Mucosa of stomach (tissue), 1 donor: ENCODE data around the gene LTBP1.

ENCODE experiments used
- H3K27me3 ChIP-seq: one replicate; pipeline ENCODE4 v1.7.0; 2013; ENCODE audit warnings: mild to moderate bottlenecking, low read length; ENCODE audit not compliant: control insufficient read depth, insufficient read depth
- H3K36me3 ChIP-seq: one replicate; pipeline ENCODE4 v1.7.0; 2013; ENCODE audit warnings: low read length; ENCODE audit not compliant: control insufficient read depth, insufficient read depth
- H3K4me1 ChIP-seq: one replicate; pipeline ENCODE4 v1.7.0; 2013; ENCODE audit warnings: mild to moderate bottlenecking, low read length; ENCODE audit not compliant: control insufficient read depth, insufficient read depth
- H3K4me3 ChIP-seq: one replicate; pipeline ENCODE4 v1.7.0; 2013; ENCODE audit warnings: low read length
- H3K9ac ChIP-seq: one replicate; pipeline ENCODE4 v1.7.0; 2013; ENCODE audit warnings: mild to moderate bottlenecking, low read length, moderate library complexity
- H3K9me3 ChIP-seq: one replicate; pipeline ENCODE4 v1.7.0; 2013; ENCODE audit warnings: mild to moderate bottlenecking, low read length, moderate library complexity; ENCODE audit not compliant: control insufficient read depth
- donor health status: Pancreatic carcinoma.

The LTBP1 gene

GRCh38 chr2:33121925-33122324 lies 175.2 kb downstream of the LTBP1 start:
- H3K4me1 ChIP-seq = no peaks in the 10 kb centered on the region
- no peaks in the 10 kb centered on the region for H3K27me3 ChIP-seq
- H3K4me3 ChIP-seq = no peak overlapping the region
- H3K9ac ChIP-seq = no peak overlapping the region
- no peaks in the 10 kb centered on the region for H3K36me3 ChIP-seq
- H3K9me3 ChIP-seq = no peaks in the 10 kb centered on the region

DNA sequence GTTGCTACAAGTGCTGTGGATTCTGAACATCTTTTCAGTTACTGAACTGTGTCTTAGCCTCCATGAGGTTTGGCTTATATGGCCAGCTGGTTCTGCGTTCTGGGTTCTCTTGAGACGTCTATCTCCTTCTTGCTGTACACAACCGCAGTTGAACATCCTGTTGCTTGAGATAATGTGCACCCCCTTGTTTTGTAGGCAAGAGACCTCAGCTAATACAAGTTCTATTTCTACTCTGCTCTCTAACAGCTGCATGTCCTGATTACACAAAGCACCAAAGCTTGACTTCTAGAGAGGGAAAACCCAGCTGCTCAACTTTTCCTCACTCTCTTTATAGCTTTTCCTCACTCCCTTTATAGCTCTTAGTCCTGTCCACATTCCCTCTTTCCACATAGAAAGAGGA lies 176.0 kb downstream of the LTBP1 start:
- Histone ChIP-seq H3K27me3 (no peaks in the 10 kb centered on the region), H3K9me3 (no peaks in the 10 kb centered on the region), H3K9ac (no peak overlapping the region), H3K4me3 (no peak overlapping the region), H3K4me1 (no peaks in the 10 kb centered on the region), H3K36me3 (no peaks in the 10 kb centered on the region)

- no peaks in the 10 kb centered on the region for H3K36me3 ChIP-seq
- no peaks in the 10 kb centered on the region for H3K27me3 ChIP-seq
- no peak overlapping the region for H3K9ac ChIP-seq
- H3K4me1 ChIP-seq = no peaks in the 10 kb centered on the region
- no peaks in the 10 kb centered on the region for H3K9me3 ChIP-seq
- no peak overlapping the region for H3K4me3 ChIP-seq
Measured at GRCh38 chr2:33123216-33123615, 176.5 kb downstream of the LTBP1 start.

GRCh38 chr2:33126552-33126951 lies 179.8 kb downstream of the LTBP1 start:
- Histone ChIP-seq H3K4me1 (no peaks in the 10 kb centered on the region), H3K36me3 (no peaks in the 10 kb centered on the region), H3K27me3 (no peaks in the 10 kb centered on the region)

DNA sequence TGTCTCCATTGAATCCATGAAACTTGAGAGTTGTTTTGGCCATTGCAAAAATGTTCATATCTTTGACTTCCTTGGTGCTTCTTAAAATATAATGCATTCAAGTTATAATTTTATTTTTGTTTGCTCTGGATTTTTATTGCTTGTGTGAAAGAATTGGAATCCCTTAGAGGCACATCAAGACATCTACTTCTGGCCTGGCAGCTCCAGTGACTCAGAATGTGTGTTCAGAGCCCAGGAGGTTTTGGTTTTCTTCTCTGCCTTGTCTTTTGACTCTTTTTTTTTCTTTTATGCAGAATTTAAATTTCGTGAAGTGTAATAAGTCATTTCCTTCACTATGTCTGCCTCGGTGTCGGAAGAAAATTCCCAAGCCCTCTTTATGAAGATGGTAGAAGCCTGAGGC lies 180.2 kb downstream of the LTBP1 start:
- no peaks in the 10 kb centered on the region for H3K27me3 ChIP-seq
- H3K4me3 ChIP-seq = no peak overlapping the region
- H3K9me3 ChIP-seq = no peaks in the 10 kb centered on the region
- no peak overlapping the region for H3K9ac ChIP-seq
- H3K4me1 ChIP-seq = no peaks in the 10 kb centered on the region
- no peaks in the 10 kb centered on the region for H3K36me3 ChIP-seq

More at GRCh38 chr2:33126552-33126951, 179.8 kb downstream of the LTBP1 start:
- Histone ChIP-seq H3K9ac (no peak overlapping the region), H3K4me3 (no peak overlapping the region), H3K9me3 (no peaks in the 10 kb centered on the region)

- H3K9me3 ChIP-seq = no peaks in the 10 kb centered on the region
- H3K9ac ChIP-seq = no peak overlapping the region
- no peak overlapping the region for H3K4me3 ChIP-seq
- H3K27me3 ChIP-seq = no peaks in the 10 kb centered on the region
- peaks cover 14% of the 10 kb centered on the region for H3K4me1 ChIP-seq
- H3K36me3 ChIP-seq = no peaks in the 10 kb centered on the region
Measured at GRCh38 chr2:33129263-33130053, 182.7 kb downstream of the LTBP1 start.

DNA sequence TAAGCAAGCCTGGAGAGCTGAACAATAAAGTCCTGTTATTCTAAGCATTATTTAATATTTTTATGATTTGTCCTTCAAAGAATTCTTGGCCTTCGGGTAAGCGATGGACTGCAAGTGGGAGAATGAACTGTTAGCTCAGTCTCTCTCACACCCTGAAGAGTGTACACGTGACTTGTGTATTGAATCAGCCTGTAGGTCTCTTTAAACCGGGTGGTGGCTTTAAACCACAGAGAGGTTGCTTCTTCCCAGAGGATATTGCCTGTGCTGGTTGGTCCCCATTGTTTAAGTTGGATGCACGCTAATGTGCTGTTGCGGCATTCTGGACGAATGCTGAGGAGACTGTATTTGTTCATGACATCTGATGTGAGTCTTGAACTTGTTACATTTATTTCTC lies 183.3 kb downstream of the LTBP1 start:
- H3K4me1 ChIP-seq = peaks cover 14% of the 10 kb centered on the region
- no peak overlapping the region for H3K9ac ChIP-seq
- H3K27me3 ChIP-seq = no peaks in the 10 kb centered on the region
- no peaks in the 10 kb centered on the region for H3K9me3 ChIP-seq
- H3K4me3 ChIP-seq = no peak overlapping the region
- no peaks in the 10 kb centered on the region for H3K36me3 ChIP-seq

- no peaks in the 10 kb centered on the region for H3K36me3 ChIP-seq
- H3K4me3 ChIP-seq = no peak overlapping the region
- H3K27me3 ChIP-seq = no peaks in the 10 kb centered on the region
- H3K9me3 ChIP-seq = no peaks in the 10 kb centered on the region
- no peak overlapping the region for H3K9ac ChIP-seq
- H3K4me1 ChIP-seq = peaks cover 14% of the 10 kb centered on the region
Measured at GRCh38 chr2:33130544-33130943, 183.8 kb downstream of the LTBP1 start.

GRCh38 chr2:33131111-33131510 lies 184.4 kb downstream of the LTBP1 start:
- Histone ChIP-seq H3K36me3 (no peaks in the 10 kb centered on the region), H3K4me1 (peaks cover 14% of the 10 kb centered on the region), H3K9me3 (no peaks in the 10 kb centered on the region), H3K9ac (no peak overlapping the region), H3K27me3 (no peaks in the 10 kb centered on the region), H3K4me3 (no peak overlapping the region)

DNA sequence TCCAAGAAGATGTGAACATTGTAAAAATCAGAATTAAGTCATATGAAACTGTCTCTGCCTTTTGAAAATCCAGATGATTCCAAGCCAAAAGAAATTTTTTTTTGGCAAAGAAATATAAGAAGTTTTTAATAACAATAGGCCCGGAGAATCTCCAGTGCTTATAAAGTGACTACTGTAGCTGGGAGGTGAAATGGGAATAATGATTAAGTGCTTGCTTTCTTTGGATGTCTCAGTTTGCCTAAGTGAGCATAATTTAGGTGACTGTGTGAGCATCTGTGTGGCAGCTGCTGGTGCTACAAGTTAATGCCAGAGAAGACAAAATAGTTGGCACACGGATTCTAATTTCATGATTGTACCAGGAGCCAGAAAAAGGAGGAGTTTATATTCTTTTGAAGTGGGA lies 185.0 kb downstream of the LTBP1 start:
- Histone ChIP-seq H3K9ac (no peak overlapping the region), H3K9me3 (no peaks in the 10 kb centered on the region), H3K27me3 (no peaks in the 10 kb centered on the region)

DNA sequence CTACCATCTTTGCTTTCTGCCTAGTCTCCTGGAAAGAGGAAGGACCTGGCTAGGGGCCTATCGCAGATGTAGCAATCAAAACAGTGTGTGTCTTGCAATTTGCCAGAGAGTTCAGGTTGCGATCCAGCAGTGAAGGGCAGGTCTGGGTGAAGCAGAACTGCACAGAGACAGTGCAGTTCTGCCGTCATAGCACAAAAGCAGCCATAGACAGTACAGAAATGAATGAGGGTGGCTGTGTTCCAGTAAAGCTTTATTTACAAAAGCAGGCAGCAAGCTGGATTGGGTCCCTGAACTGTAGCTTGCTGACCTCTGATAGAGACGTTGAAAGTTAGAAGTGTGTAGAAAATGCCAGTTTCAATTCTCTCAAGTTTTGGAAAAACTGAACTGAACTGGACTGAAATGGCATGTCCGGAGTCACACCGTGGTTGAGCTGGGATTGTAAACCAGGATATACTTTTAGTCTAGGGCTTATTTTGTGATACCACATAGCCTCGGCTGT lies 186.8 kb downstream of the LTBP1 start:
- Histone ChIP-seq H3K27me3 (no peaks in the 10 kb centered on the region), H3K36me3 (no peaks in the 10 kb centered on the region), H3K9me3 (no peaks in the 10 kb centered on the region), H3K4me3 (no peak overlapping the region), H3K4me1 (peaks cover 14% of the 10 kb centered on the region), H3K9ac (peak overlapping the region; percentile 24)

More for the DNA sequence above, 185.0 kb downstream of the LTBP1 start:
- no peaks in the 10 kb centered on the region for H3K36me3 ChIP-seq
- no peak overlapping the region for H3K4me3 ChIP-seq
- peaks cover 14% of the 10 kb centered on the region for H3K4me1 ChIP-seq

DNA sequence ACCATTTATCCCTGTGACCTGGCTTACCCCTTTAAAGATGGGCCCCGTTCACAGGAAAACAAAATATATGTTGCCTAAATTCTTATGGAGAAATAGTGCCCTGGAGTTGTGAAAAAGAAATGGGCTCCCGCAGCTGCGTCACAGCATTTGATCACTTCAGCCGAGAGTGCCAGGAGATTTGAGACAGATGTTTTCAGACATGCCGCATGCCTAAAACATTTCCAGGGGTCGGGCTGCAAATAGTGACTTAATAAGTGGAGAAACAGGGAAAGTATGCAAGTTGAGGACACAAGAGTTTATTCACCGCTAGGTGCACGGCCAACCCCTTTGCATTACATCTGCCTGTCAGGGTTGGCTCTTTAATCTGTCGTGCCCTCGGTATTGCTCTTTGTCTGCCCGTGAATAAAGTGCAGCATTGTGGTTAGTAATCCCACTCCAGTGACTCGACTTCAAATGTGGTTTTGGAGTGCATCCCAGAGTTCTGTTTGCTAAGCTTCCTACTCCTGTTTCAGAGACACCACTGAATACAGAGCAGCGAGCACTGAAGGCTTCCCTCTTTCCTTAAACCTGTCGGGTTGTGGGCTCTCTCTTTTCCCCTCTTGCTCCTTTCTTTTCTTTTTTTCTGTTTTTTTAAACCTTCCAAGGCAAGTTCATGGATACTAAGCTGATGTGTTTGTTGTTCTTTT lies 187.5 kb downstream of the LTBP1 start:
- peaks cover 14% of the 10 kb centered on the region for H3K4me1 ChIP-seq
- no peaks in the 10 kb centered on the region for H3K27me3 ChIP-seq
- no peak overlapping the region for H3K4me3 ChIP-seq
- no peaks in the 10 kb centered on the region for H3K36me3 ChIP-seq
- H3K9ac ChIP-seq = peak overlapping the region; percentile 45
- H3K9me3 ChIP-seq = no peaks in the 10 kb centered on the region
